Upper lobe of left lung (tissue), 4 donors: ENCODE data around the gene CTSH.

Experiments used
- CTCF ChIP-seq, 6 experiments: fragments of 450-650 bp in 4 of 6; fragments of 200-600 bp in 2 of 6; sonication (generic) in 2 of 6; IDR thresholded peaks; one replicate each; pipeline ENCODE4 v1.5.1; 2016 to 2019; ENCODE audit warnings: antibody characterized with exemption in 6 of 6
- POLR2AphosphoS5 ChIP-seq, 2 donors: sonication (generic); formaldehyde crosslinking; IDR thresholded peaks; one replicate each; pipeline ENCODE4 v1.5.1; 2017; ENCODE audit warnings: antibody characterized with exemption in 2 of 2

- TF ChIP-seq POLR2AphosphoS5 (IDR thresholded peaks at IDR 0.05) (no peak), CTCF (IDR thresholded peaks at IDR 0.05) (no peak)
These were observed 14.5 kb upstream of the CTSH start for GRCh38 chr15:78959360-78959759.
